Fibroblast of pulmonary artery (primary cell): Measurements from ENCODE around the gene LZTR1.
"Not testable (repeated sequence)": the region's sequence is repeated elsewhere in the genome, so short reads cannot be mapped to it uniquely, and the experiment has no call there.

Source experiments
- DNase-seq: peaks from one replicate; pipeline ENCODE4 v3.0.0-alpha.2; 2010; ENCODE audit warnings: low read depth
- H3K4me3 ChIP-seq: replicated peaks from 2 replicates; pipeline ENCODE4 v1.5.1; 2011; ENCODE audit warnings: low read depth, mild to moderate bottlenecking, control low read depth, low read length, moderate library complexity
- TF ChIP-seq, protein P1 (sequence below): IDR thresholded peaks from 2 replicates; pipeline ENCODE4 v1.5.1; 2011; ENCODE audit warnings: mild to moderate bottlenecking, control low read depth, low read length, inconsistent platforms; ENCODE audit errors: missing control alignments

The LZTR1 gene

DNA sequence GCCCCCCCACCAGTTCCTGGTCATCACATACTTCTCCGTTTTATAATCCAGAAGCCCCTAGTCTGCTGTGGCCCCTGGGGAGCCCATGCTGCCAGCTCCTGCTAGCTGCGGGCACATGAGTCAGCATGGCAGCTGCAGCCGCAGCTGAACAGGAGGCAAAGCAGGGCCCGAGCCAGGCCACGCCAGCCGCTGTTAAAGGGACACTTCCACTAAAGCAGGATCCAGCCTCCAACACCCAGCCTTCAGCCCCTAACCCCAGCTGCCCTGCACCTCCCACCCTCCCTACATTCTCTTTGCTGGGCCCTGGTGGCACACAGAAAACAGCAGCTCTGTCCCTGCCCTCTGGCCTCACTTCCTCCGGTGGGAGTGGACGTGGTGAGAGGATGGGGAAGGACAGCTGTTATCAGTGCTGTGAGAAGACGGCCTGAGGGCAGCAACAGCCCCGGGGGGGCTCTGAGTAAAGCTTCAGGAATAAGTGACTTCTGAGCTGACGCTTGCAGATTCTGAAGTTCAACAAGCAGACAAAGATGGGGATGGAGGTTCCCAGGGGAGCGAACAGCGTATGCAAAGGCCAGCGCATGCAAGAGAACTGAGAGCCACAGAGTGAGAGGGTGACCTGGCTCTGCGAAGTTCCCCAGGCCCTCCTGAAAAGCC lies 63.0 kb downstream of the LZTR1 start:
- peak overlapping the region; percentile 57 for H3K4me3 ChIP-seq
- peak; percentile 57 for DNase-seq
- TF ChIP-seq, protein P1, sequence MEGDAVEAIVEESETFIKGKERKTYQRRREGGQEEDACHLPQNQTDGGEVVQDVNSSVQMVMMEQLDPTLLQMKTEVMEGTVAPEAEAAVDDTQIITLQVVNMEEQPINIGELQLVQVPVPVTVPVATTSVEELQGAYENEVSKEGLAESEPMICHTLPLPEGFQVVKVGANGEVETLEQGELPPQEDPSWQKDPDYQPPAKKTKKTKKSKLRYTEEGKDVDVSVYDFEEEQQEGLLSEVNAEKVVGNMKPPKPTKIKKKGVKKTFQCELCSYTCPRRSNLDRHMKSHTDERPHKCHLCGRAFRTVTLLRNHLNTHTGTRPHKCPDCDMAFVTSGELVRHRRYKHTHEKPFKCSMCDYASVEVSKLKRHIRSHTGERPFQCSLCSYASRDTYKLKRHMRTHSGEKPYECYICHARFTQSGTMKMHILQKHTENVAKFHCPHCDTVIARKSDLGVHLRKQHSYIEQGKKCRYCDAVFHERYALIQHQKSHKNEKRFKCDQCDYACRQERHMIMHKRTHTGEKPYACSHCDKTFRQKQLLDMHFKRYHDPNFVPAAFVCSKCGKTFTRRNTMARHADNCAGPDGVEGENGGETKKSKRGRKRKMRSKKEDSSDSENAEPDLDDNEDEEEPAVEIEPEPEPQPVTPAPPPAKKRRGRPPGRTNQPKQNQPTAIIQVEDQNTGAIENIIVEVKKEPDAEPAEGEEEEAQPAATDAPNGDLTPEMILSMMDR: no peak

DNA sequence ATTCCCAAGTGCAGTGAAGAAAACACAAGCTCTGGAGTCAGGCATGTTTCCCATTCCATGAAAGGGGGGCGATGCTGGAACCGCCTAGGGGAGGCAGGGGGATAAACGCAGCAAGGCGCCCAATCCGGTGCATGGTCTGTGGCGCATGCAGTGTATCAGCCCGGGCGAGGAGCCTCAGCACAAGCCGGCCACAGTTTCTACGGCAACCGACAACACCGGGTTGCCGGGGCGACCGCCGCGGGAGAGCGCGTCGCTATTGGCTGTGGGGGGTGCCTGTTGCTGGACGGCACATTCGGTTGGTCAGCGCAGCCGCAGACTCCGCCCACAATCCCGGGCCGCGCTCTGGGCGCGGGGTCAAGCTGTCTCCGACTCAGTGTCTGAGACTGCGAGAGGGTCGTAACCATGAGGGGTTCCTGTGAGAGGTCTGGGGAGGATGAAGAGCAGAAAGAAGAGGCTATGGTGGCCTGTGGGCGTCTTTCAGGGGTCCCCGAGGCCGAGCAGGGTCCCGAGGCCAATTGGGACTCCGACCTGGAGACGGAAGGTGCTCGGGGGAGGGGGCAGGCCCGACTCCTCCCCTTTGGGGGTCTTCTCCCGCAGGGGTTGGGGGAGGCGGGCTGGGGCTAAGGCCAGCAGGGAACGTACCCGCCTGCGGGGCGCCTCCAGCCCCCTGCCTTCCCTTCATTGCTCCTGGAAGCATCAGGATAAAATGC lies 63.6 kb downstream of the LZTR1 start, which contains the start of gene LRRC74B:
TSS of gene LRRC74B (plus strand) at position 362 of the 710 bp plus-strand sequence. CDS start at position 403, 41 bp downstream.
- TF ChIP-seq, protein P1: no peak
- peak; percentile 91 for DNase-seq
- peak within 1 kb of the TSS; percentile 57 for H3K4me3 ChIP-seq

DNA sequence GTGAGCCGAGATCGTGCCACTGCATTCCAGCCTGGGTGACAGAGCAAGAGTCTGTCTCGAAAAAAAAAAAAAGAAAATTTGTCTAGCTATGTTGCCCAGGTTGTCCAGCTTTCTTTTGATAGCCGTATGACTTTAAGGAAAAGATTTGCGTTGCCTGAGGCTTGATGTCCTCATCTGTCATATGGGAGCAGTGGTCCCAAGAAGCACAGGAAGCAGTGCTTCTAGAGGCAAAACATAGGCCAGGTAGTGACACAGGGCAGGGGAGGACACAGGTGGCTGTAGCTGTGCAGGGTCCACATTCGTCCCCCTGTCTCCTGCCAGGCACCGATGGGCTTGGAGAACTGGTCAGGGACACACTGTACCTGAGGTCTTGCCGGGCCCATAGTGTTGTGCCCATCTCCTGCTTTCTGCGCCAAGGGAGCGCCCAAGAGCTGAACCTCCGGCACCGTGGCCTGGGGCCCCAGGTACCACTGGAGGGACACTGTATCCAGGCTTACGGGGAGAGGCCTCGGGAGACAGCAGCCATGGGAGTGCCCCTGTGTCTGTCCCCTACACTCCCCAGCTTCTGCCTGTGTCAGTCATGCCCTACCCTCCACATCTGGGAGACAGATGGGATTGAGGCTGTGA lies 65.1 kb downstream of the LZTR1 start:
- TF ChIP-seq, protein P1: no peak
- no peak for DNase-seq
- H3K4me3 ChIP-seq: no peak overlapping the region

- TF ChIP-seq, protein P1: no peak
- H3K4me3 ChIP-seq: no peak overlapping the region
- no peak for DNase-seq
Observed at GRCh38 chr22:21047730-21048129, 65.6 kb downstream of the LZTR1 start.

GRCh38 chr22:21048448-21048847 lies 66.4 kb downstream of the LZTR1 start:
- not testable (repeated sequence) for DNase-seq, H3K4me3 ChIP-seq
